HG03039 (cell line): ENCODE data around the gene PFKP.
"Not testable (repeated sequence)": the region's sequence is repeated elsewhere in the genome, so short reads cannot be mapped to it uniquely, and the experiment has no call there.

Experiments used
- ATAC-seq: cut with Tn5 transposase; IDR thresholded peaks from one replicate; pipeline ENCODE4 v1.9.1; 2021; ENCODE audit warnings: mild to moderate bottlenecking, moderate library complexity; ENCODE audit not compliant: unreplicated experiment

PFKP gene

DNA sequence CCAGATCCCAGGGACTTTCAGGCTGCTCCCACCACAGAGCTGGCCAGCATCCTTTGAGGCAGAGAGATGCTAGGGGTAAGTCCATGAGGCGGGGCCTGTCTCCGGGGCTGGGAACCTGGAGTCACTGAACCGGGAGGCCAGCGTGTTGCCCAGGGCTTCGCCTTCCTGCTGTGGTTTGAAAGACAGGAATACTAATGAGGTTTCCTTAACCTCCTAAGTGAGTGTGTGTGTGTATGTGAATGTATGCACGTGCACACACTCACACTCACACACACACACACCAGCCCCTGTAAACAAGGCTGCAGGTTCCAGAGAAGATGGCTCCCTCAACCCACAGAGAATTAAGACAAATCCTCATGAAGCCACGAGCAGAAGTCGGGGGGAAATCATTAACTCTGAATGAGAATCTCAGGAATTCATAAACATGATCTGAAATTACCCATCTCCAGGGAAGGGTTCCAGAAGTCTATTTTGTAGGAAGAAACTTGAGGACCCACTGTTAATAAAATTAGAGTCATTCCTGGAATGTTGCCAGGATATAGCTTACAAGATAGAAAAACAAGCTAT is 20.3 kb upstream of the PFKP start:
- ATAC-seq = no peak

DNA sequence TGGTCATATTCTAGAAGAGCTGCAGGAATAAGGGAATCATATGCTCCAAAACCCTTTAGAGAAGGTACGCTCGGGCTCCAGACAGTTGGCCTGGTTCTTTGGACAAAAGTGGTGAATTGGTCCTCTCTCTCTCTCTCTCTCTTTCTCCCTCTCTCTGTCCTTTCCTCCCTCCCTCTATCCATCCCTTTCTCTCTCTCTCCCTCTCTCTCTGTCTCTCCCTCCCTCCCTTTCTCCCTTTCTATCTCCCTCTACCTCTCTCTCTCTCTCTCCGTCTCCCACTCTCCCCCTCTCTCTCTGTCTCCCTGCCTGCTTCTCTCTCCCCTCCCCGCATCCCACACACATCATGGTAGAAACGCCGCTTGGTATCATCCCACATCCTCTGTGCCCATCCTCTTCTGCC is 19.8 kb upstream of the PFKP start:
- no peak for ATAC-seq

DNA sequence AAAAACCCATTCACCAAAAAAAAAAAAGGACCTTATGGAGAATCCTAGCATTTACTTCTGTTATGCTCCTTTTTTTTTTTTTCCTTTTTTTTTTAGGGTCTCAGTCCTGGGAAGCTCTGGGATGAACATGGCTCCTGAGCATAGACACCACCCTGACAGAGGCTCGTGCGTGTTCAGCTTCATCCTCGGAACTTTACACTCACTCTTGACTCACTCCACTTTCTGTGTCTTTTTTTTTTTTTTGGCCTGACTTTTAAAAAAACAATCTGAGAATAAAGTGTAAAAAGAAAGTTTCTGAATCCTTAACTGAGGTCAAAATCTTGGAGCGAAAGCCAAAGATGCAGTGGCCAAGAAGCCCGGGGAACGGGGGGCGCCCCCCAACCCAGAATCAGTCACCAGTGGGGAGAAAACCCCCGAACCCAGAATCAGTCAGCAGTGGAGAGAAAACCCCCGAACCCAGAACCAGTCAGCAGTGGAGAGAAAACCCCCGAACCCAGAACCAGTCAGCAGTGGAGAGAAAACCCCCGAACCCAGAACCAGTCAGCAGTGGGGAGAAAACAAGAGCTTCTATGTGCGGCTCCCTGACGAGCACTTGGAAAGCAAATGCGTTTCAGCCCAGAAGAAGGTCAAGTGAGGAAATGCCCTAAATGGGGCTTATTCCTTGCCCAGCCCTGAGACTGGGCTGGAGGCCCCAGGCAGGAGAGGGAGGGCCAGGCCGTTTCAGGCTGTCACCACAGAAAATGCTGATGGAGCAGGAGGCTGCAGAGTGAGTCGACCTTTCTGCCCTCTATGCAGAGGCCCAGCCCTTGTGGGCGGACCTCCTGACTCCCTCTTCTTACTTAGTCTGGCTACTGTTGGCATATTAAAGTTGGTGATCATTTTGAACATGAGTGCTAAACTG is 19.0 kb upstream of the PFKP start:
- no peak for ATAC-seq

DNA sequence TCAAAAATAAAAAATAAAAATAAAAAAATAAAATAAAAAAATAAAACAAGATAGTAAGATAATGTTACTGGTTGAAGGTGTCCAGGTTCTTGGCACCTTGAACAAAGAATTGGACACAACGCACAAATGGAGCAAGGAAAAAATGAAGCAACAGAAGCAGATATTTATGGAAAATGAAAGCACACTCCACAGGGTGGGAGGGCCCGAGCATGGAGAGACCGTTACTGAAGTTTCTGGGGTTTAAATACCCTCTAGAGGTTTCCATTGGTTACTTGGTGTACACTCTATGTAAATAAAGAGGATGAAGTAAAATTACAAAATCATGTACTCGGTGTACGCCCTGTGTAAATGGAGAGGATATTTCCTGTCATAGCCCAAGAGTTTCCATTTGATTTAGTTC is 15.7 kb upstream of the PFKP start:
- ATAC-seq = no peak

DNA sequence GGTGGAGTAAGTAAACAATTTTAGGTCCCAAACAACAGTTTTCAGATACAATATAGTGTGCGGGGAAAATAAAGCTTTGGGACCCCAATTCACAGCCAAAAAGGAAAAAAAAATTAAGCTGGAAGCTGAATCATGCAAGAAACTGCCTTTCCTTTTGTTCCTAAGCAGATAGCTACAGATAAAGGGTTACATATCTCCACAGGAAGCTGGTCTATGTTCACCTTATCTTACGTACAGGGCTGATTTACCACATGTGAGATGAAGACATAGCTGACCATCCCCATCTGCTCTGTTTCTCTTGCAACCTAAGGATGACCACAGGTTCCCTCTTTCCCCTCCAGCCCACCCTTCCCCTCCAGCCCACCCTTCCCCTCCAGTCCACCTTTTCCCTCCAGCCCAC is 14.2 kb upstream of the PFKP start:
- no peak for ATAC-seq

DNA sequence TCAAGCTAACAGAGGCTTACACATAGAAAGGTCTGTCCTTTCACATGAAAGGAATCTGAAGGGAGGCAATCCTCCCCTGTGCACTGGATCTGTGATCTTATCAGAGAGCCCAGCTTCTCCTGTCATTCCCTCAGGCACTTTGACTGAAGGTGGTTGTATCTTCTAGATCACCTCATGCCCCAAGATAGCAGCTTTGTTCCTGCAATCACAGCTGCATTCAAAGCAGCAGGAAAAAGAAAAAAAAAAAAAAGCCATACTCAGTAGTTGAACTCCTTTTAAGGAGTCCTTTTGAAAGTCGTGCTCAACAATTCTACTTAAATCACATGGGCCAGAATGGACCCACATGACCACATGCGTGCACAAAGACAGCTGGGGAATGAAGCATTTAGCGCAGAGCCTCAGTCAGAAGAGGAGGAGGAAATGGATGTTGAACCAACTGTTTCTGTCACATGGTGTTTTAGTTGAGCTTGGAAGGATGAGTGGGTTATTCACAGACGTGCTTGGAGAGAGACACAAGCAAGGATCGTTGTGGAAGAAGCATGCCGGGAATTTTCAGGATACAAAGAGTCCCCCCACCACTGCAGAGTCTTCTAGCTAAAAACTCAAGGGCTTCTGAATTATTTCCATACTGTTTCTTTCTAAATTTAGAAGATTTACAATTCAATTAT is 13.0 kb upstream of the PFKP start:
- ATAC-seq = no peak

DNA sequence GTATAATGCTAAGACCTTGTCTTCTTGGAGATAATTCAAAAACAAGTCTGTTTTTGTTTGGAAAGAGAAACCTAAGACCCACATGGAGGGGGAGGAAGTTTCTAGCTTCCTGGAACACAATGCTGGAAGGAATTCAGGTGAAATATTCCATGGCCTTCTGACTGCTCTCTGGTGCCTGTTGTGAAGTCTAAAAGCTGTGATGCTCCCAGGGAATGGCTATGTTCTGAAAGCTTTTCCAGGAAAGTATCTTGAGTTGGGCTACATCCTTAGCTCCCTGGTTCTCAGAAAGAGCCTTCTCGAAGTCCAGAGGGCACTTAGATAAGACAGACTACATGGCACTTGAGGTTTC is 12.5 kb upstream of the PFKP start:
- ATAC-seq = no peak

DNA sequence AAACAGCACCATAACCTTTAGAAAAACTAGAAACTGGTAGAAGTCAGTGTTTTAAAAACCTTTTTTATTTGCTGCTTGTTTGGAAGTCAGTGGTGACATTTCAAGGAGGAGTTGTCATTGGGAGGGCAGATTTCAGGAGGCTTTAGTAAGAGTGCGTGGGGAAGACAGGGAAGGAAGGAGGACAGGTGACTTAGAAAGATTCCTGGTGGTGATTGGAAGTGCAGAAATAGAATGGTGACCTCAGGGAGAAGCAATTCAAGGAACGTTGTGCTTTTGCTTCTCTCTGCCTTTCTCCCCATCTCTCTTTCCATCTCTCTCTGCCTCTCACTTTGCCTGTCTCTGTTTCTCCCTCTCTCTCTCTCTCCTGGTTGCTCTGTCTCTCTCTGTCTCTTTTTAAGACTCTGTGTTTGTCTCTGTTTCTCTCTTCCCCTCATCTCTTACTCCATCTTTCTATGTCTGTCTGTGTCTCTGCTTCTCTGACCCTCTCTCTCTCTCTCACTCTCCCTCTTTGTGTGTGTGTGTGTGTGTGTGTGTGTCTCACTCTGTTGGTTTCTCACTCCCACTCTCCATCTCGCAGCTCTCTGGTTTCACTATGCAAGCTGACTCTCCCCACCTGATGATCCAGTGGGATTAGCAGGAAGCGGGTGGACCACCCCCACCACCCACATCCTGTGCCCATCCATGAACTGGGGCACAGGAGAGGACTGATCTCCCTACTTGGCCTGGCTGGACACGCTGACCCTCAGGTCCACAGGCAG is 10.9 kb upstream of the PFKP start:
- ATAC-seq = no peak

DNA sequence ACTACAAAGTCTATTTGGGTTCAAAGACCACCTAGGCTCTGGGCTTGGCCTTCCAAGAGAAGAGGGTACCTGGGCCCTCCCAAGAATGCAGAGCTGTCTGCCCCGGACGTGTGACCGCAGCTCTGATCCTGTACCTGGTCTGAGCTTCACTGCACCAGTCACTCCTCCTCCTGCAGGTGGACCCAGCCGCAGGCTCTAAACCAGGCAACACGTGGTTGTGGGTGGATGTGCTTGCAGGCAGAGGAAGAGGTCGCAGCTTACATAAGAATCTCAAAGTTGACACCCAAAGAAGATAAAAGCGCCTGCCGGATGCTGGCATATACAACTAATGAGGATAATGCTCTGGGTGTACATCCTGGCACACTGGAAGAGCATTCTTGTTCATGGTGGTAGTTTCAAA is 9.4 kb upstream of the PFKP start:
- ATAC-seq = no peak

DNA sequence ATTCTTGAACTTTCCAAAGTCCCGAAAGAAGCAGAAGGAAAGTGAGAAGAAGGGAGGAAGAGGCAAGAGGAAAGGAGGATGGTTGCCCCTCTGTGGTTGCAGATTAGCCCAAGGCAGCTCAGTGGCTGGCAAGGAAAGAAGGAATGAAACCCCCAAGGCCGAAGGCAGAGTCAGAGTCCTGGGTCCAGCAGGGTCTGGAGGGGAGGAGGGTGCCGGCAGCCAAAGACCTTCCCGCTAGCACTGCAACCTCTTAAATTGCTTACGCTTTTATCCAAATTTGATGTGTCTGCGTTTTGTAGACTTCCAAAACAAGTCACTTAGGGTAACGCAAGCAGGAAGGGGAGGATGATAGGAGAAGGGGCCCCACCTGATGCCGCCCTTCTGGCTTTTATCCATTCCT is 7.4 kb upstream of the PFKP start:
- no peak for ATAC-seq

DNA sequence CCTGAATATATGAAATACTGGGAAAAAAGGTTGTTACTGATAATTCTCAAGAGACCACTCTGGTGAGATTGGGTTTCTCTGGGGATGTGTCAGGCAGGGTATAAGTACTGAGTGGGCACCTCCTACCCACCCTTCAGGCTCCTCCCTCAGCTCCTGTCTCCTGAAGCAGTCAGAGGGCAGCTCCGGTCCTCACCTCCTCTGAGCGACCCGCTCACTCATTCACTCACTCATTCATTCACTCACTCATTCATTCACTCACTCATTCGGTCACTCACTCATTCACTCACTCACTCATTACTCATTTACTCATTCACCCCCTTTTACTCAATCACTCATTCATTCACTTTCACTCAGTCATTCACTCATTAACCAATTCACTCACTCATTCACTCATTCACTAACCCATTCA is 6.9 kb upstream of the PFKP start:
- no peak for ATAC-seq

DNA sequence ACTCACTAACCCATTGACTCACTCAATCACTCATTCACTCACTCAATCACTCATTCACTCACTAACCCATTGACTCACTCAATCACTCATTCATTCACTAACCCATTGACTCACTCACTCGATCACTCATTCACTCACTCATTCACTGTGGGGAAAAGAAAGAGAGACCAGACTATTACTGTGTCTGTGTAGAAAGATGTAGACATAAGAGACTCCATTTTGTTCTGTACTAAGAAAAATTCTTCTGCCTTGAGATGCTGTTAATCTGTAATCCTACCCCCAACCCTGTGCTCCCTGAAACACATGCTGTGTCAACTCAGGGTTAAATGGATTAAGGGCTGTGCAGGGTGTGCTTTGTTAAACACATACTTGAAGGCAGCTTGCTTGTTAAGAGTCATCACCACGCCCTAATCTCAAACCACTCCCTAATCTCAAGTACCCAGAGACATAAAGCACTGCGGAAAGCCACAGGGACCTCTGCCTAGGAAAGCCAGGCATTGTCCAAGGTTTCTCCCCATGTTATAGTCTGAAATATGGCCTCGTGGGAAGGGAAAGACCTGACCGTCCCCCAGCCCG is 5.9 kb upstream of the PFKP start:
- not testable (repeated sequence) for ATAC-seq

DNA sequence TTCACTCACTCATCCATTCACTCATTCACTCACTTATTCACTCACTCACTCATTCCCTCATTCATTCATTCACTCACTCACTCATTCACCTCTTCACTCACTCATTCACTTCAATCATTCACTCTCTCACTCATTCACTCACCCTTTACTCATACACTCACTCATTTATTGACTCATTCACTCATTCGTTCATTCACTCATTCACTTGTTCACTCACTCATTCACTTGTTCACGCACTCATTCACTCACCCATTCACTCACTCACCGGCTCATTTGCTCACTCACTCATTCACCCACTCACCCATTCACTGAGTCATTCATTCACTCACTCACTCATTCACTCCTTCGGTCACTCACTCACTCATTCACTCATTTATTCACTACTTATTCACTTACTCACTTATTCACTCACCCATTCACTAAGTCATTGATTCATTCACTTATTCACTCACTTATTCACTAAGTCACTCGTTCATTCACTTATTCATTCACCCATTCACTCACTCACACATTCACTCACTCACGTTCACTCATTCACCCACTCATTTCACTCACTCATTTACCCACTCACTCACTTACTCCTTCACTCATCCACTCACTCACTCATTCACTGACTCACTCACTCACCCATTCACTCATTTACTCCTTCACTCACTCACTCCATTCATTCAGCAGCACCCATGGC is 4.7 kb upstream of the PFKP start:
- no peak for ATAC-seq

DNA sequence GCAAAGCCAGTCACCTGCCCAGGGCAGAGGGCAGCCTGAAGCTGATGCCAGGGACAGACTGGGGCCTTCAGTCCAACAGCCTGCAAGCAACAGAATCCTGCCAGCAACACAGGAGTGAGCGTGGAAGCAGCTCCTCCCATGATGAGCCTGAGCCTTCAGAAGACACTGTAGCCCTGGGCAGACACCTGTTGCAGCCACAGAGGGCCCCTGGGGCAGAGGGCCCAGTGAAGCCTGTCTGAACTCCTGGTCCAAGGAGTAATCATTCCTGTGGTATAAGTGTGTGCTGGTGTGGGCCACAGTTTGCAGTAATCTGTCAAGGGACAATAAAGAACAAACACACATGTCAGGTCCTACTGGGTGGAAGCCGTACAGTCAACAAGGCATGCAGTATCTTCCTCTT is 2.9 kb upstream of the PFKP start:
- ATAC-seq = no peak

DNA sequence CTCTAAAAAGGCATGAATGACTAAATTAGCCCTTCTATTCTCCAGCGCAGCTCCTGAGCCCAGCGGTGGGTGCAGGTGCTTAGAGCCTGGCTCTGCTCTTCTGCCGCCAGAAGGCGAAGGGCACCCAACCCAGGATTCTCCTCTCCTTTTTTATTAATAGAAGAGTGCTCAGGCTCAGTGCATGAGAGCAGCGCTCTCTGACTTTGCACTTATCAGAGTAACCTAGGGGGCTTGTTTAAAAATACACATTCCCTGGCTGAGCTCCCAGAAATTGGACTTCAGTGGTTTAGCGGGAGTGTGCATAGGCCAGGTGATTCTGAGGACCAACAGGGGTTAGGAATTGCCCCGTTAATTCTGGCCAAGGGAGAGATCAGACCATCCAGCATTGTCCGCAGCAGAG is 1.7 kb upstream of the PFKP start:
- ATAC-seq = no peak

DNA sequence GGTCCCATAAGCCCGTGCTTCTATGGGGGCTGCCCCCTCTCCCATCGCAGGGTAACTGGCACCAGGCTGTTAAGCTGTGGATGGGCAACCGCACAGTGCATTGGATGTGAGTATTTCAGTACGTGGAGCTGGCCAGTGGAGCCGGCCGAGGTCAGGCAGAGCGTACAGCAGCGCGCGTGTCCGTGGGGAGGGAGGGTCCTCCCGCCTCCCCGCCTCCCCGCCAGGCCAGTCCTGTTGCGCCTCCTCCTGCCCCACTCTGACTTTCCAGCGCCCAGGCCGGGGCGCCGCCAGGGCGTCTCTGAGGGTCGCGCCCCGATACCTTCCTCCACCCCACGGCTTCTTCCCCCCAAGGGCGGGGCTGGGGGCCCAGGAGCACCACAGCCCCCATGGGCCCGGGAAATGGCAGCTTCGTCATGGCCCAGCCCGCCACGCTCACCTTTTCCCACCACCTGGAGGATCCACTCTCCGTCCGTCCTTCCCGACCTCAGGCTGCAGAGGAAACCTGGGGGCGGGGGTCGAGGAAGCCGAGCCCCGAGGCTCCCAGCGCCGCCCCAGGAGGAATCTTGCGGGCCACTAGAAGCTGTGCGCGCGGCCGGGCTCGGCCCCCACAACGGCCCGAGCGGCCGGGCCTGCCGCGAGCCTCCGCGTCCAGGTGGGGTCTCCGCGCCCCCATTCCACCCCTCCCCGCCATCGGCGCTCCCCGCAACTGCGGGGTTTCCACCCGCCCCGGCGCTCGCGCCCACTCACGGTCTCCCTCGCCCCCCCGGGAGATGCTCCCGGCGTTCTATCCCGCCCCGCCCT is 831 bp upstream of the PFKP start:
- ATAC-seq = no peak

DNA sequence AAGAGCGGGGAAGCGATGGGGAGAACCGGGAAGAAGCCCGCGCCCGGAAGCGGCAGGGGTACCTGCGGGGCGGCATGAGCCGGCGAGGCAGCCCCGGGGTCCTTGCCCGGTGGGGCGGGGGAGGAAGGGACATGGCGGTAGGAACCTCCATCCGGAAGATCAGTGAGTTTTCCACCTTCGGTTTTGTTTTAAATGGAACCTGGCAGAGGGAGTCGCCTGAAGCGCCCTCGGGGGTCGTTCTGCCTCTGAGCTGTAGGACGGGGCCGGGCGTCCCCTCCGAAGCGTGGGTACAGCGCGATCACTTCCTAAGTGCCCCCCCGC is 471 bp downstream of the PFKP start:
- ATAC-seq = peak; percentile 3

DNA sequence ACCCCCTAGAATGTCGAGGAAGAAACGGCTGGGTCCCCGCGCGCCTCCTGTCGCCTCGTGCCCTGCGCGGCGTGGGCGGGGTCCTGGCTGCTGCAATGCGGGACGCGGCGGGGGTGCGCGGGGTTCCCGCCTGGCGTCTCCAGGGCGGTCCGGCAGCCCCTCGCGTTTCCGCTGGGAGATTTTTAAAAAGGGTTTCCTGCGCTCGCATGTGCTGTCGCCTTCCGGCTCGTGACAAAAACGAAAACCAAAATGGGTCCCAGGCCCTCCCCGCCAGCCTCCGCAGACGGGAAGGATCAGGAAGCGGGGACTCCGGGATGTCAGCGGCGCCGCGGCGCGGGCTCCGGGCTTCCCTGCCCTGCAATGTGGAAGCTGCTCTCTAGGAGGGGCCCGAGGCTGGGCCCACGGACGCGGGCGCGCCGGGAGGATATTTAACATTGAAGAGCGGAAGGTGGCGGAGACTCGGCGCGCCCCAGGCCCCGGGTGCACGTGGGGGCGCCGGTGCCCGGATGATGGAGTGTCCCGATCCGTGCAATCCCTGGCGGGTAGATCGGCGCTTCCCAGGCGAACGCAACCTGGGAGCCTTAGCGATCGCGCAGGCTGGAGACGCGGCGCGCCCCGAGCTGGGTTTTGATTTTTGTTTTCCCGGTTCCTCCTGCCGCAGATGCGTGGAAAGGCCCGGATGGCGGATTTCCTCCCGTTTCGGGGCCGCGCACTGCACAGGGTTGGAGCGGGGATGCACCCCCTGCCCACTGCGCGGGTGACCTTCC is 1.0 kb downstream of the PFKP start:
- ATAC-seq = peak; percentile 32
